ENCODE measurements around the gene PHC2.
"Not testable (repeated sequence)": the region's sequence is repeated elsewhere in the genome, so short reads cannot be mapped to it uniquely, and the experiment has no call there.

Gene PHC2

GRCh38 chr1:33327587-33328325 lies 103.1 kb downstream of the PHC2 start:
- no peak for DNase-seq

GRCh38 chr1:33326785-33327184 lies 104.1 kb downstream of the PHC2 start:
- DNase-seq: no peak

GRCh38 chr1:33324677-33325575 lies 106.0 kb downstream of the PHC2 start:
- DNase-seq: no peak

GRCh38 chr1:33323663-33324477 lies 107.0 kb downstream of the PHC2 start:
- no peak for DNase-seq

- DNase-seq: no peak
These were observed 107.9 kb downstream of the PHC2 start for GRCh38 chr1:33322870-33323585.

GRCh38 chr1:33322109-33322508 lies 108.8 kb downstream of the PHC2 start:
- DNase-seq: no peak

GRCh38 chr1:33321178-33321577 lies 109.7 kb downstream of the PHC2 start:
- no peak for DNase-seq

GRCh38 chr1:33320619-33321165 lies 110.2 kb downstream of the PHC2 start, which contains the start of gene A3GALT2:
TSS of gene A3GALT2 (minus strand) at chr1:33321098. CDS start at chr1:33321098, 0 bp downstream.
- DNase-seq: no peak

GRCh38 chr1:33319949-33320618 lies 110.8 kb downstream of the PHC2 start:
- no peak for DNase-seq

- DNase-seq: no peak
These were observed 111.5 kb downstream of the PHC2 start for GRCh38 chr1:33319186-33319948.

- DNase-seq: no peak
These were observed 112.9 kb downstream of the PHC2 start for GRCh38 chr1:33317946-33318345.

- DNase-seq: no peak
These were observed 113.5 kb downstream of the PHC2 start for GRCh38 chr1:33317354-33317753.

- DNase-seq: no peak
These were observed 114.3 kb downstream of the PHC2 start for GRCh38 chr1:33316601-33317000.

GRCh38 chr1:33314416-33314815 lies 116.5 kb downstream of the PHC2 start:
- DNase-seq: no peak

- DNase-seq: no peak
These were observed 118.5 kb downstream of the PHC2 start for GRCh38 chr1:33312413-33312749.

GRCh38 chr1:33311706-33312412 lies 119.0 kb downstream of the PHC2 start:
- no peak for DNase-seq

- no peak for DNase-seq
These were observed 120.2 kb downstream of the PHC2 start for GRCh38 chr1:33310702-33311101.

GRCh38 chr1:33309351-33309750 lies 121.5 kb downstream of the PHC2 start:
- not testable (repeated sequence) for DNase-seq

- no peak for DNase-seq
These were observed 123.4 kb downstream of the PHC2 start for GRCh38 chr1:33307494-33307864.

Measured in right forelimb (tissue), 1 donor.